CD4-positive, alpha-beta T cell treated with Interleukin-17A for 4 hours (primary cell): ENCODE data around the gene KSR2.

Experiments used
- DNase-seq: peaks from one replicate; pipeline ENCODE4 v3.0.0-alpha.2; 2020; ENCODE audit warnings: mixed read lengths

The KSR2 gene

GRCh38 chr12:117484901-117485300, 483.9 kb downstream of the KSR2 start:
- no peak for DNase-seq

GRCh38 chr12:117483501-117483900, 485.3 kb downstream of the KSR2 start:
- DNase-seq, result no peak

- DNase-seq, result no peak
Observed at GRCh38 chr12:117481470-117481869, 487.3 kb downstream of the KSR2 start.

- no peak for DNase-seq
Observed at GRCh38 chr12:117476341-117476740, 492.4 kb downstream of the KSR2 start.

GRCh38 chr12:117473856-117474255, 494.9 kb downstream of the KSR2 start:
- no peak for DNase-seq

GRCh38 chr12:117472983-117473382, 495.8 kb downstream of the KSR2 start:
- DNase-seq, result no peak

- DNase-seq, result no peak
Observed at GRCh38 chr12:117470804-117471203, 498.0 kb downstream of the KSR2 start.

- no peak for DNase-seq
Observed at GRCh38 chr12:117469883-117470483, 498.8 kb downstream of the KSR2 start.

GRCh38 chr12:117468016-117468415, 500.8 kb downstream of the KSR2 start:
- no peak for DNase-seq

GRCh38 chr12:117467588-117467987, 501.2 kb downstream of the KSR2 start:
- no peak for DNase-seq

- no peak for DNase-seq
Observed at GRCh38 chr12:117466677-117467362, 502.0 kb downstream of the KSR2 start.

- no peak for DNase-seq
Observed at GRCh38 chr12:117461732-117462131, 507.1 kb downstream of the KSR2 start.

GRCh38 chr12:117459229-117459628, 509.6 kb downstream of the KSR2 start:
- no peak for DNase-seq

- DNase-seq, result no peak
Observed at GRCh38 chr12:117457189-117457588, 511.6 kb downstream of the KSR2 start.

- DNase-seq, result no peak
Observed at GRCh38 chr12:117456076-117456475, 512.7 kb downstream of the KSR2 start.

GRCh38 chr12:117453961-117454360, 514.8 kb downstream of the KSR2 start:
- no peak for DNase-seq

- DNase-seq, result no peak
Observed at GRCh38 chr12:117452112-117452511, 516.7 kb downstream of the KSR2 start.

GRCh38 chr12:117450209-117450608, 518.6 kb downstream of the KSR2 start:
- DNase-seq, result no peak

GRCh38 chr12:117447665-117448366, 521.0 kb downstream of the KSR2 start:
- DNase-seq, result no peak

GRCh38 chr12:117444781-117445180, 524.0 kb downstream of the KSR2 start:
- no peak for DNase-seq

GRCh38 chr12:117441751-117442150, 527.0 kb downstream of the KSR2 start:
- no peak for DNase-seq

- no peak for DNase-seq
Observed at GRCh38 chr12:117440384-117440783, 528.4 kb downstream of the KSR2 start.

- DNase-seq, result no peak
Observed at GRCh38 chr12:117439531-117440001, 529.2 kb downstream of the KSR2 start.

GRCh38 chr12:117438809-117439208, 530.0 kb downstream of the KSR2 start:
- DNase-seq, result no peak
